Measurements from ENCODE around the gene EPB41L4B.

DNA sequence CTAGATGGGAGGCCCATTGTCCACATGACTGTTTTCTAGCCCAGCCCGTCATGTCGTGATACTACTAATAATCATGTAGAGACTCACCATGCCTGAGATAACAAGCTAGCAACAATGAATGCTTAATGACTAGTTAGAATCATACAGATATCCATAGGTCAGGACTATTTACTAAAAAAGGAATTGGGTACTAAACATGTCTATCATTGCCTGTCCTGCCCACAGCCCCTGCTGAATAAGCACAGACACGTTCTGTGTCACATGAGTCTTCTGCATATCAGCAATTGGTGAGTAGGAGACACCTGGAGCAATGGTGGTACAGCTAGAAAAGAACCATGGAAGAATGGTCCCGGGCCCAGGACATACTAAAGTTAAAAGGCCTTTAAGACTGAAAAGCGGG lies 171.8 kb downstream of the EPB41L4B start:
- no peak for TF ChIP-seq POLR2A (IDR thresholded peaks at IDR 0.05)
- TF ChIP-seq, protein P1, sequence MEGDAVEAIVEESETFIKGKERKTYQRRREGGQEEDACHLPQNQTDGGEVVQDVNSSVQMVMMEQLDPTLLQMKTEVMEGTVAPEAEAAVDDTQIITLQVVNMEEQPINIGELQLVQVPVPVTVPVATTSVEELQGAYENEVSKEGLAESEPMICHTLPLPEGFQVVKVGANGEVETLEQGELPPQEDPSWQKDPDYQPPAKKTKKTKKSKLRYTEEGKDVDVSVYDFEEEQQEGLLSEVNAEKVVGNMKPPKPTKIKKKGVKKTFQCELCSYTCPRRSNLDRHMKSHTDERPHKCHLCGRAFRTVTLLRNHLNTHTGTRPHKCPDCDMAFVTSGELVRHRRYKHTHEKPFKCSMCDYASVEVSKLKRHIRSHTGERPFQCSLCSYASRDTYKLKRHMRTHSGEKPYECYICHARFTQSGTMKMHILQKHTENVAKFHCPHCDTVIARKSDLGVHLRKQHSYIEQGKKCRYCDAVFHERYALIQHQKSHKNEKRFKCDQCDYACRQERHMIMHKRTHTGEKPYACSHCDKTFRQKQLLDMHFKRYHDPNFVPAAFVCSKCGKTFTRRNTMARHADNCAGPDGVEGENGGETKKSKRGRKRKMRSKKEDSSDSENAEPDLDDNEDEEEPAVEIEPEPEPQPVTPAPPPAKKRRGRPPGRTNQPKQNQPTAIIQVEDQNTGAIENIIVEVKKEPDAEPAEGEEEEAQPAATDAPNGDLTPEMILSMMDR (IDR thresholded peaks at IDR 0.05) = no peak
